GM18508 (cell line): ENCODE data around the gene BFSP2.

Source experiments
- ATAC-seq: cut with Tn5 transposase; IDR thresholded peaks from one replicate; pipeline ENCODE4 v1.9.1; 2021; ENCODE audit warnings: moderate number of reproducible peaks; ENCODE audit not compliant: insufficient read depth, unreplicated experiment

Gene BFSP2

DNA sequence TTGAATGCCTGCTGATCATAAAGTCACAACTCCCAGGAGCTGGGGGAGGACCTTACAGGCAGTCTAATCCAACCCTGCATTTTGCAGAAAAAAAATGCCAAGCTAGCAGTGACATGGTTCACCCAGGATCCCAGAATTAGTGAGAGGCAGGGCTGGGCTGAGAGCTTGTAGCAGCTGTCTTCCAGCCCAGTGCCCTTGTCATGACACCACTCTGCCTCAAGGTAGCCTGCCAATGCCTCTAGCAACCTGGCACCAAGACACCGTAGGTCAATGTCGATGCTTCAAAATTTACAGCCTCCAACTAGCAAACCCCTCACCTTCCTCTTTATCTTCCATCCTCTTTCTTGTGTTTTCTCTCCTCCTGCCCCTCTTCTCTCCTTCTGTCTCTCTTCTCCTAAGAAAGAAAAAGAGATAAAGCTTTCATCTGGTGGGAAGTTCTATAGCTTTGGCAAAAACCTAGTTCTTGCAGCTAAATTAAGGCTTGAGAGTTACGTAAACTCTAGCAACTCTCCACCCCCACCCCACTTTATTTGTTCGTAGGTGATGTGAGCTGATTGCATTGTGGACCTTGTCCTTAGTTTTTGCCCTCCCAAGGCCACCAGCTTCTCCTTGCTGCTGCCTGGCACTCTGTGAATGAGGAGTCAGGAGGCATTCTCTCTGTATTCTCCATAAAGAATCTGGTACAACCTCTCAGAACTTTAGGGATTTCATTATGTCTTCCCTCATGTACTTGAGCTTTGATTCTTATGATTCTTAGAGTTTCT lies 18.3 kb upstream of the BFSP2 start:
- ATAC-seq, result no peak

DNA sequence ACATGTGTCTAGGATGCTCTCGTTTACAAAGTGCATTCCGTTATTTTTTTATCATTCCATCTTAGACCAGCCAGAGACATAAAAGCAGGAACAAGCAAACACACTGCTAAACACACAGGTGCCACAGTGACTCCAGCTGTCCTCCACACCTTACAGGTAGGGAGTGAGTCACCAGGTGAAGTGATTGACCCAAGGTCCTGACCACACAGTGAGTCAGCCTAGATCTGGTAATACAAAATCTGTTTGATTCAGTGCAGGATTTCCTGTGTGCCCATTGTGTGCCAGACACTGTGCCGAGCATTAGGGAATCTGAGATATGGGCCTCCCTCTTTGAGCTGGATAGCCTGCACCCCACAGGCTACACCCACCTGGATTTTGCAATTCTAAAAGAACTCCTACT lies 16.7 kb upstream of the BFSP2 start:
- ATAC-seq, result no peak

DNA sequence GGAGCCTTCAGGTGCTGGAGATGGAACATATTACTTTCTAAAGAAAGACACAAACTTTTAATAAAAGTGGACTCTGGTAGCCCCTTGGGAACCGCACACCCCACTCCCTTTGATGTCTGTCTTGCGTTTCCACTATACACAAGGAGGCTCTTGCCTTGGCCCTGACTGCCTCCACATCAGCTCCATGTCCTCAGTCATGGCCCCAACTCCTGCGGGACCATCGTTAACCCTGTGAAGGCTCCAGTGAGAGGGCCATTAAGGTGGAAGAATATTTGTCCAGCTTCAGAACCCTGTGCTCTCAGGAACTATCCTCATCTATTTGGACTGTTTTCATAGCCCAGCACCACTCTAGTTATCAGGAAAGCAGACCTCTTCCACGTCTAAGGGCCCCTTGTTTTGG lies 16.1 kb upstream of the BFSP2 start:
- no peak for ATAC-seq

DNA sequence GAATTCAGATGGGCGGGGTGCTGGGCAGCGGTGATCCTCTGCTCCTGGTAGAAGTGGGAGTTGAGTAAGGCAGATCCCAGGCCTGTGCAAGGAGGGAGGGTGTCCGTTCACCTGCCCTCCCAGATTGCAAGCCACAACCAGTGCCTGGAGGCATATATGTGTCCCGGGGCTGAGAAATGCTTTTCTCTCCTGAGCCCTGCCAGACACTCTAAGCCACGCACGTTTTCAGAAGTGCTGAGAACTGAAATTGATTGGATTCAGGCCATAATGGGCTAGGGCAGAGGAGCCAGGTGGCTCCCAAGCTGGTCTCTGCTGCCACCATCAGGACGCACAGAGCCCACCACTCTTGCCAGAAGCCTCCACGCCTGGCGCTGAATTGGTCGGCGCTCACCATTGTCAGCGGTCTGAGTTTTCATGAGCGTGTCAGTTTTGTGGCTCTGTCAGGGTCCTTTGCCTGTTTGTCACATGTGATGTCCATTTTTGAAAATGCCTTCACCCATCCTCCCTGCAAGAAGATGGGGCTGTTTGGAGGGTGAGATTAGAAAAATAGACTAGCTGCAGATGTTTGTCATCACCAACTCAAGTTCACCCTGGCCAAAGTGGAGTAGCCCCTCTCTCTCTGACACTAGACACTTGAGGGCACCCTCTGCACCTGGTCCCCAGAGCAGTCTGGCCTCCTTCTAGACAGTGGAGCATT lies 15.4 kb upstream of the BFSP2 start:
- no peak for ATAC-seq

DNA sequence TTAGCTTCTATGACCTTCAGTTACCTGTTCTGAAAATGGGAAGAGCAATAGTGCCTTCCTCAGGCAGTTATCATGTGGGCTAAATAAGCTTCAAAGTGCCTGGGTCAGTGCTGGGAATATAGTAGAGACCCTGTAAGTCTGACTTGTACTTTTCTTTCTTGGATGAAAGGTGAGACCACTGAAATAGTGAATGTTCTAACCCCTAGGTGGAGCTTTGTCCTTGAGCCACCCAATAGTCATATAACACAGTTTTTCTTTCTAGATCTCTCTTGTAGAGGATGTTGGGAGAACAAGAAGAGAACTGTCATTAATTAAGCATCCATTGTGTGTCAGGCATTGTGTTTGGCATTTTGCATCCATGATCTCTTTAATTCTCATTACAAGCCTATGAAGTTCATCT lies 13.0 kb upstream of the BFSP2 start:
- no peak for ATAC-seq

DNA sequence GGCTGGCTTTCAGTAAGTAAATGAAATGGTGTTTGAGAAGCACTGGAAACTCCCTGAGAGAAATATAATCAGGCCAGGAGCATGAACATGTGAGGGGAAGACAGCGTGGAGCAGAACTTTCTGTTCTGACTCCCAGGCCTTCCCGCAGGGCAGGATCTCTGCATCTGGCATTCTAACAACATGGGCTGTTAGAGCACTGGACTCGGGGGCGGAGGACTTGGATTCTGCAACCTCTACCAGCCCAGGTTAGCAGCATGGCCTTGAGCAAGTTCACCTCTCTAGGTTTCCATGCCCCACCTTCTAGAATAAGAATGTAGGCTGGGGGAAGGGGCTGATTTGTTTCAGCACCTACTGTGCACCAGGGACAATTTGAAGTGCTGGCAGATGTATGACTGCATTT lies 12.5 kb upstream of the BFSP2 start:
- ATAC-seq, result no peak

DNA sequence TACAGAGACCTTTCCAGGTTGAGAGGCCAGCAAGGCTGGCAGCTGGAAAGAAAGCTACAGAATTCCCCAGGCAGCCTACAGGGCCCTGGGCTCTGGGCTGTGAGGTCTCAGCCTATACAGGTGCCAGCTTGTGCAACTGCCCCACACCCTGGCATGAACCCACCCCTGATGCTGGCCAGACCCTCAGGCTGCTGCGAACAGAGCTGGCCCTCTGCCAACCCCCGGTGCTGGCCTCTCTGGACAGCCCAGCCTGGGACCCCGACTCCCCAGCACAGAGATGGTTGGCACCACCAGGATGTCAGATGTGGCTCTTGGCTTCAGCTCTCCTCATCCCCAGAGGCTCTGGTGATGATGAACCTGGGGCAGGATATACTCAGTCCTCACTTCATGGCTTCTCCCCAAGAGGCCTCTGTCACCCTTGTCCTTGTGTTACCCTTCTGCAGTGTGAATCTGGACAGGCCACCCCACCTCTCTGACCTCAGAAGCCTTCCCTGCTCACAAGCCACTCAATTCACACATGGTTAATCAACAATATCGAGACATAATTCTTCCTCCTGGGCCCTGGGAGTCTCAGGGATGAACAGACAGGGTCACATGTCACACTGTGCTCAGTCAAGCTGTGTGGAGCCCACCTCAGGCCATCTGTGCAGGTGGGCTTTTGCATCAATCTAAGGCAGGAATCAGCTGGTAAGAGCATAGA lies 11.0 kb upstream of the BFSP2 start:
- ATAC-seq, result no peak

DNA sequence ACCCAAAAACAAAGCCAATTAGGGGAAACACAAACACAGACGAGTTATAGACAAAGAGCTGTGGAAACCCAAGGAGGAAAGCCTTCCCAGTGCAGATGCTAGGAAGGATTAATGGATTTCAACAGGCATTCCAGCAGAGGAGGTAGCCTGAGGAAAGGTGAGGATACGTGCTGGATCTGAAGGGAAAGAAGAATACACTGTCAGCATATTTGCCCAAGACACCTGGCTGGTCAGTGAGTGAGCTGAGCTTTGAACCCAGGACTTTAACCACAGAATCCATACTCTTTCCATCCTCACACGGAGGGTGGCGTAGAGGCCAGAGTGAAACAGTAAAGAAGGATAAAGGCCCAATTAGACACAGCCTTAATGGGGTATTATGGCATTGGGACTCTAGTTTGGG lies 9.1 kb upstream of the BFSP2 start:
- ATAC-seq, result no peak

DNA sequence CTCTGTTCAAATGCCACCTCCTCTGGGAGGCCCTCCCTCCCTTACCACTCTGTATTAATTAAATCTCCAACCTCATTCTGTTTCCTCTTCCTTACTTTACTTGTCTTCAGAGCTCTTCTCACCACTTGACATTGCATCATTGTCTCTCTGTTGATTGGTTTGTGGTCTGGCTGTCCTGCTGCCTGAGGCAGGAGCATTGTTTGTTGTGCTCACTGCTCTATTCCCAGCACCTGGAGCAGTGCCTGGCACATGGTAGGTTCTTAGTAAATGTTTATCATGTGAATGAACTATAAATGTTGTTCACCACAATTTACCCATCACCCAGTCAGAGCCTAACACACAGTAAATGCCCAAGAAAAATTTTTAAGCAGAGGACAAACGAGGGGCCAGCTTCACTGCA lies 6.7 kb upstream of the BFSP2 start:
- ATAC-seq, result no peak

DNA sequence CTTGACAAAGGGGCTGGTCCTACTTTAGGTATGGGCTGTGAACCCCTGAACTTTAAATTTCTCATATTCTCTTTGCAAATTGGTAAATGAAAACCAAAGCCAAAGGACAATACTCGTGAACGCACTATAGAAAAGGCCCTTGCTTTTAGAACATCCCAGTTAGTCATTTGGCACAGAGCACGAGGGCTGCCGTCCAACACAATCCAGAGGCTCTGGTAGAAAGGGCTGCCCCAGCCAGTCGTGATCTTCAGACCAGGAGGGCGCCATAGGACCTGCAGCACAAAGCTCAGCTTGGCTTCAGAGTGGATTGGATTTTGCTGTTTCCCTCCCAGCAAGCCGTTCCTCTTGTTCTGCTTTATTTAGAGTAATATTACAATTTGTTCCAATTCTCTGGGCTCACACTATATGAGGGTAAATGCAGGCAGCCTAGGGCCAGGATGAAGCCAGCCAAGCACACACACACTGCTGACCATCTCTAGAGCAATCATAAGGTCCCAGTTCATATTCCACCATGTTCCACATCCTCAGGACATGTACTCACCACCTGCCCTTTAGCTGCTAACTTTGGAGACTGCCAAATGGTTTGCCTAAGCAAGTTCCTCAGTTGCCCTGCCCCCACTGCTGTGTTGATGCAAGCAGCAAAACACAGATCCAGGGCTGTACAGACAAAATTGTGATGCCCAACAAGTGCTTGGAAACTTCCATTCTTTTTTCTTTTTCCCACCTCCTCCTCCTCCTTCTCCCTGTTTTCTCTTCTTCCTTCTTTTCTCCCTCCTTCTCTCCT lies 6.0 kb upstream of the BFSP2 start:
- no peak for ATAC-seq

DNA sequence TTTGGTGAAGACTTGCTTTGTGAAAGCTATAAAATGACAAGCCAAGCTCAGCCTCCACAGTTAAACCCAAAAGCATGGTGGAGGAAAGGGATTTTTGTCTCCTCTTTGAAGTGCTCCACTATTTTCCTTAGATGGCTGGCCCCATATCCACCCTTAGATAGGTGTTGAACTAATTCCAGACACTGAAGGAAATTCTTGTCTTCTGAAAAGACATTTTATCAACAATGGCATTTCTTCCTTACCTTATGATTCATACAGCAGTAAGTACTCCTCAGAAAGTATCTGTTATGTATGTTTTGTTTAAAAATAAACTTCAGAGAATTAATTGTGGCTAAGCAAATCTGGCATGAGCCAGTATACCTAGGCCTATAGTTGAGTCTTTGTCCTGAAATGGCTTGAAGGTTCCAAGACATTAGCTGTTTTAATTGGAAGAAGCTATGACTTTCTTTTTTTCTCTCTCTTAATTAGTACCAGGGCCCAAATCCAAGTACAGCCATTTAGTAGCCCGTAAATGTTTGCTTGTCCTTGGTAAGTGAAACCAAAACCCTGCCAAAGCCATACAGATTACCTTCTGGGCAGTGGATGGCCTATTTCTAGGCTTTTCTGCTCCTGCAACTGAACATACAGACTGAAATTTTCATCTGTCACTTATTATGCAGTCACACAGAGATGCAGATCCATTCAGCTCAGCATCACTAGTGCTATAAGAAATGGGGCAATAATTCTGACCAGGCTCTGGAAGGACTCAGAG lies 5.1 kb upstream of the BFSP2 start:
- ATAC-seq, result no peak

DNA sequence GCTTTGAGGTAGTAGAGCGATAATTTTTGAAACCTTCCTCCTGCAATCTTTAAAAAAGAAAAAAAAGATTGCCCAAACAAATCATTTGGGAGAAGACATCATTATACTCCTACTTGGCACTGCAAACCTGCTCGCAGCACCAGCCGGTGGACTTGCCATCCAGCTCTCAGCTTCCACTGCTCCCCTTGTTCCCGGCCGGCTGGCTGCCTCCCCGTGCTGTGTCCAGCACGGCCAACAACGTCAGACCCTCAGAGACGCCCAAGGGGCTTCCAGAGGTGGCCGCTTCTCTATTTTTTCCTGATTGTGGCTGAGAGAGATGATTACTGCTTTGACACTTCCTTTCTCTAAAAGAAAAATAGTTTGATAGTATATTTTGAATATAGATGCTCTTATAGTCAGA lies 3.0 kb upstream of the BFSP2 start:
- ATAC-seq, result no peak

DNA sequence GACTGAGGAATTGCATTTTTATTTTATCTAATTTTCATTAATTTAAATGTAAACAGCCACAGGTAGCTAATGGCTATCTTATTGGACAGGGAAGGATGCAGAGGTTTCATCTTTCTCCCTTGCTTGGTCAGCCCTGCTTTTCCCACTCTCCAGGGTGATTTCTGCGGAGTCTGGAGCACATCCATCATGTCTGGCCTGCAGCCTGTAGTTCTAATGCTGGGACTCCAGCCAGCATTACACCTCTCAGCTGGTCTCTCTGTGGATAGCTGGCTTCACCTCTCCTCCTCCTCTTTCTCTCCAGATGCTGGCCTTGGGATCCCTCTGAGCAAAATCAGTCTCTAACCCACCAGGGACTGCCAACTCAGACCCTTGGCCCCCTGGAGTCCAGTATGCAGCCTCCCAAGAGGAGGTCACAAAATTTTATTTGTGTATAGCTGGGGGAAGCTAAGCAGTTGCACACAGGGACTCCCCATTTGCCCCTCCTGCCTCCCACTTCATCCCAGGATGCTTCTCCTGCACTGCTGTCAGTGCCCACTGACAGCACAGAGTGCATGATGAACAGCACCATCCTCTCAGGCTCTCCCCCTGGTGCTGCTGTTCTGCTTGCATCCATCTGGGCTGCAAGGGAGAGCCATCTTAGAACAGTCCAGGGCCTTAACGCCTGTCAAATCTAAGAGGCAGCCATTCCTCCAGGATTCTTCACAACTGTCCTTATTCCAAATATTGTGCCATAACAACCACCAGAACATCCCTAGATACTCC lies 1.7 kb downstream of the BFSP2 start:
- ATAC-seq, result no peak

DNA sequence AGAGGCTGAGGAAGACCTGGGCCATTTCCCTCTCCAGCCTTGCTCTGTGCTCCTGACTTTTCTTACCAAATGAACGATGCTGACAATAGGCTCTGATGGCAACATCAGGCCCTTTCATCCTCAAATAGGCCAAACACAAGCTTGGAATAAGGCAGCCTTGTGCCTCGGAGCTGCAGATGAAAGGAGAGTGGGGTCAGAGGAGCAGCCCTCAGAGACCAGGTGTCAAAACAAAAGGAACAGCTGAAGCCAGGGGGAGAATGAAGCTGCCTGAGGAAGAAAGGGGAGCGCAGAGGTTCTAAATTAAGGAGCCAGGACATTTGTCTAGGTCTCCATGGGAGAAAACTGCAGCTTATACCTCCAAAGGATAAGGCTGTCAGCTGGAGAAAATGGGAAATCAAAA lies 5.1 kb downstream of the BFSP2 start:
- ATAC-seq, result no peak

DNA sequence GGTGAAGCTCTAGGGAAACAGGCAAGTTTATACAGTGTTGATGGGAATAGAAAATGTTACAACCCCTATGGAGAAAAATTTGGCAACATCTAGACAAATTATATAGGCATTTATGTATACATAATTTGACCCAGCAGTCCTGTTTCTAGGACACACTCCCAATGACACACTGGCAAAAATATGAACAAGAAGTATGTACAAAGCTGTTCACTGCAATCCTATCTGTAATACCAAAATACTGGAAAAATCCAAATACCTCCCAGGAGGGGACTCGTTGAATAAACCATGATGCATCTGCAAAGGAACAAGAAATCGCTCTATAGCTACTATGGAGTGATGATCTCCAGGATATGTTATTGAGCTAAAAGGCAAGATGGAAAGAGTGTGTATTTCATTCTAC lies 8.5 kb downstream of the BFSP2 start:
- ATAC-seq, result no peak

DNA sequence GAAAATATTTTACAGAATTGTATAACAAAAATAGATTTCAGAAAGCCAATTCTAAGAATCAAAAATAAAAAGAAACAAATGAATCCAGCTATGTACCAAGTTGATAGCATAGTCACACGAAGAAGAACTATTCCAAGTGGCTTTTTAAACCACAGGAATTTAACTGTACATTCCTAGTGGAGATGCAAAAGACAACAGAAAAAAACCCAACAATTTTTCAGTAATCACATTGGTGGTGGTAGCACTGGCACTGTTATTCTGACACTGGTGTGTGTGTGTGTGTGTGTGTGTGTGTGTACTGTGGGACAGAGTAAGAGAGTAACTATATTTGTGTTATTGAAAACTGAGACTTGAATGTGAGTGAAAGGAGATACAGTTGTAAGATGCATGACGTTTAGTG lies 9.1 kb downstream of the BFSP2 start:
- no peak for ATAC-seq

DNA sequence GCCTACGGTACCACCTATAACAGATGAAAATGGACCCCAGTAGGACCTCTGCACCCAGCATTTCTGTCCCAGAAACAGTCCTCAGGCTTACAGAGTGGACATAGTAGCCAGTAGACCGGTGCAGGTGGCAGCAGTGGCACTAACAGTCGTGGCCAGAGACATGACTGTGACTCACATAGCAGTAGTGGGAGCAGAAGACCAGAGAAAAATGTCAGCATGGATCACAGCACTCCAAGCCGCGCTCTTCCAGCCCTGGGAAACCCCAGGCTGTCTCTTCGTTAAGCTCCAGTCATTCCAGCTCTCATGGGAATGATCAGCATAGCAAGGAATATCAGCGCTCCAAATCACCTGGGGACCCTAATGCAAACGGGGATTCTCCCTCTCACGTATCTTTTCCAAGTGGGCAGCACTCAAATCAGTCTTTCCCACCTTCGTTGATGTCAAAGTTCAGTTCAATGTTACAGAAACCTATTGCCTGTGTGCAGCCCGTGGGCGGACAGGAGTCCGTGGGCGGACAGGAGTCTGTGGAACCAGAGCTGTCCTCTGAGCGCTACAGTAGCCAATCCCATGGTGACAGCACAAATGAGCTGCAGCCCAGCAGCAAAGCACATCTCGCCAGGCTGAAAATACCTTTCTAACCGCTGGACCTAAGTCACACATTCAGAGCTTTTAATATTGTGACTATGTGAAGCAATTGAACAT lies 10.5 kb downstream of the BFSP2 start:
- no peak for ATAC-seq

DNA sequence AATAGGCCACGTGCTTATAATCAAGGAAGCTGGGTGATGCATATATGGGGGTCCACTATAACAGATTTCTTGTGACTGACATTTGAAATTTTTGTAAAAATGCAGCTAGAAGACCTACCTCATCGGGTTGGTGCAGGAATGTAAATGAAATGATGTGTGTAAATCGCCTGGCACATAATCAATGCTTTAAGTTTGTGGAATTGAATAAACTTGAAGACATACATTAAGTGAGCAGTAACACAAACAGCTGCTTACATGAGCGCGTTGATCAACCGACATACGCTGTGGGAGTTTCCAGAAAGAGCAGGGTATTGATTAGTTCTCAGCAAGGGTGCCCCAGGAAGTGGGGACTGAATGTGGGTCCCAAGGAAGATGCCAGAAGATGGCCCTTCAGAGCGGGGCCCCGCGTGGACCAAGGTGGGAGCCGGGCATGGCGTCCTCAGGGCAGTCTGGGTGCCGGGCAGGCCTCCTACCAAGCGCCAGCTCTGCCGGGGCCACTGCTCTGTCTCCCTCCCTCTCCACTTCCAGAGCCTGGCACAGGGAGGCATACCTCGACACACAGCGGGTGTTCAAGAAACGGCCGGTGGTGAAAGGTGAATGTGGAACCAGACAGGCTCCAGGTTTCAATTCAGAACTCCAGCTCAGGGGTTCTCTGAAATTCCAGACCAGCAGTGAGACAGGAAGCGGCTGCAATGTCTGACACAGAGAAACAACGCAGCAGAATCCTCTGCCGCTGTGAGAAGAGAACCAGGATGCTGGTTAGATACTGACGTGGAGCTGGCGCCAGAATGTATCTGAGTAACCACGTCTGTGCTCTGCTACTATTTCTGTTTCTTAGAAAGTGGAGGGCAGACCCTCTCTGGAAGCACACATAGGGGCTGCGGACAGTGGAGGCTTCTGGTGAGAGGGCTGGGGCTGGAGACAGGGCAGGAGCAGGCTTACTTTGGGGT lies 12.6 kb downstream of the BFSP2 start:
- ATAC-seq, result no peak
